Tibial nerve (tissue), 4 donors: ENCODE data around the gene LSAMP.

Source experiments
- EP300 ChIP-seq, 2 donors: sonication (generic); formaldehyde crosslinking; IDR thresholded peaks; one replicate each; pipeline ENCODE4 v1.6.1; 2017; ENCODE audit warnings: antibody characterized with exemption in 2 of 2, mild to moderate bottlenecking in 1 of 2
- TF ChIP-seq, protein P1 (sequence below), 5 experiments: fragments of 200-600 bp in 3 of 5; fragments of 450-650 bp in 2 of 5; sonication (generic) in 3 of 5; IDR thresholded peaks; one replicate each; pipeline ENCODE4 v1.5.1; 2016 to 2019; ENCODE audit warnings: antibody characterized with exemption in 5 of 5, mild to moderate bottlenecking in 3 of 5, moderate library complexity in 2 of 5

DNA sequence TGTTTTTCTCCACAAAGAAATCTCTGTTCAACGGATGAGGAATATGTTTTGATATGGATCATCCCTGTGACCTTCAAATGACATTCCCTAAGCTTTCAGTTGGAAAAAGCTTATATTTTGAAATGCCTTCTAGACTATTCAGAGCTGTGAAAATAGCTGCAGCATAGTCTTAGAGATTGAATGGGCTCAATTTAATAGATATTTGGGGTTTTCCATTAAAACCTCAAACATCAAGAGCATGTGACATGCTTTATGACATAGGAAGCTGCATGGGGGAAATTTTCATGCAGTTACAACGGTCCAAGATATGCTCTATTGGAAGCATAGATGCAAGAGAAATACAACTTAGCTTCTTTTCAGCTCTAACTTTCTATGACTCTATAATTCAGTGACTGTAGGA lies 102.8 kb downstream of the LSAMP start:
- TF ChIP-seq, protein P1, sequence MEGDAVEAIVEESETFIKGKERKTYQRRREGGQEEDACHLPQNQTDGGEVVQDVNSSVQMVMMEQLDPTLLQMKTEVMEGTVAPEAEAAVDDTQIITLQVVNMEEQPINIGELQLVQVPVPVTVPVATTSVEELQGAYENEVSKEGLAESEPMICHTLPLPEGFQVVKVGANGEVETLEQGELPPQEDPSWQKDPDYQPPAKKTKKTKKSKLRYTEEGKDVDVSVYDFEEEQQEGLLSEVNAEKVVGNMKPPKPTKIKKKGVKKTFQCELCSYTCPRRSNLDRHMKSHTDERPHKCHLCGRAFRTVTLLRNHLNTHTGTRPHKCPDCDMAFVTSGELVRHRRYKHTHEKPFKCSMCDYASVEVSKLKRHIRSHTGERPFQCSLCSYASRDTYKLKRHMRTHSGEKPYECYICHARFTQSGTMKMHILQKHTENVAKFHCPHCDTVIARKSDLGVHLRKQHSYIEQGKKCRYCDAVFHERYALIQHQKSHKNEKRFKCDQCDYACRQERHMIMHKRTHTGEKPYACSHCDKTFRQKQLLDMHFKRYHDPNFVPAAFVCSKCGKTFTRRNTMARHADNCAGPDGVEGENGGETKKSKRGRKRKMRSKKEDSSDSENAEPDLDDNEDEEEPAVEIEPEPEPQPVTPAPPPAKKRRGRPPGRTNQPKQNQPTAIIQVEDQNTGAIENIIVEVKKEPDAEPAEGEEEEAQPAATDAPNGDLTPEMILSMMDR (IDR thresholded peaks at IDR 0.05) = no peak
- no peak for TF ChIP-seq EP300 (IDR thresholded peaks at IDR 0.05)
